Renal pelvis (tissue), 4 donors: ENCODE measurements around the gene TBL1XR1. TPM values are rescaled to one million over a fixed set of nuclear protein-coding genes. Genes with fewer than 3 reads are reported as not detected.
"Not testable (repeated sequence)": the region's sequence is repeated elsewhere in the genome, so short reads cannot be mapped to it uniquely, and the experiment has no call there.

Source experiments
- DNase-seq: peaks from one replicate; pipeline ENCODE4 v3.0.0-alpha.2; 2013
- polyA plus RNA-seq, 3 donors: library from polyadenylated mRNA; unstranded; fragments of 120-200 nt; gene quantifications; one replicate each; pipeline ENCODE4 v1.2.1, GENCODE V29; 2013; ENCODE audit not compliant: insufficient read length in 3 of 3

TBL1XR1 gene
- polyA plus RNA-seq, 3 donors: 118 to 155 (median 149) TPM

DNA sequence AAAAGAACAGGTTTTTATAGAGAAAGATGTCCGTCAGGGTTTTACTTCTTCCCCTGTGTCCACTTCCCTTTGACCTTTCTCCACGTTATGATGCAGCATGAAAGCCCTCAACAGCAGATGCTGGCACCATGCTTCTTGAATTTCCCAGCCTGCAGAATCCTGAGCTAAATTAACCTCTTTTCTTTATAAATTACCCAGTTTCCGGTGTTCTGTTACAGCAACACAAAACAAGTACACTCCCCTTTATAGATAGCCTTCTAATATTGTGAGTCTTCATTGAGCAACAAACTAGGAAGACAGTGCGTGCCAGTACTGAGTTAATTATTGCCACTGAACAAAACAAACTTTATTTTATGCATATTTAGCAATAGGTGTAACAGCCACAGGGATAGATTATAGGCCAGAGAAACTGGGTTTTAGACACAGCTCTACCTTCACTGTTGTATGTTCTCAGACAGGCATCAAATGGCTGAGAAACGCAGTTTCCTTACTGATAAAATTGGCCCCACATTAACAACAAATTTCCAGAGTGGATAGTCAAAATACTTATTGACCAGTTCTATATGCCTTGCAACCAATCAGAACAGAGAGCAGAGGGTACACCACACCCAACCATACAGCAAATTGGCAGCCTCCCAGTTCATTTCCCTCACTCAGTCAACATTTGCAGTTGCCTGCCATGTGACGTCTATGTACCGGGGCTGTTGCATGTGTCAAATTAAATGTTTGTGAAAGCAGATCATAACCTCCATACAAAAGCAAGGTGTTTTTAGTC, 14.4 kb upstream of the TBL1XR1 start:
- DNase-seq: no peak

DNA sequence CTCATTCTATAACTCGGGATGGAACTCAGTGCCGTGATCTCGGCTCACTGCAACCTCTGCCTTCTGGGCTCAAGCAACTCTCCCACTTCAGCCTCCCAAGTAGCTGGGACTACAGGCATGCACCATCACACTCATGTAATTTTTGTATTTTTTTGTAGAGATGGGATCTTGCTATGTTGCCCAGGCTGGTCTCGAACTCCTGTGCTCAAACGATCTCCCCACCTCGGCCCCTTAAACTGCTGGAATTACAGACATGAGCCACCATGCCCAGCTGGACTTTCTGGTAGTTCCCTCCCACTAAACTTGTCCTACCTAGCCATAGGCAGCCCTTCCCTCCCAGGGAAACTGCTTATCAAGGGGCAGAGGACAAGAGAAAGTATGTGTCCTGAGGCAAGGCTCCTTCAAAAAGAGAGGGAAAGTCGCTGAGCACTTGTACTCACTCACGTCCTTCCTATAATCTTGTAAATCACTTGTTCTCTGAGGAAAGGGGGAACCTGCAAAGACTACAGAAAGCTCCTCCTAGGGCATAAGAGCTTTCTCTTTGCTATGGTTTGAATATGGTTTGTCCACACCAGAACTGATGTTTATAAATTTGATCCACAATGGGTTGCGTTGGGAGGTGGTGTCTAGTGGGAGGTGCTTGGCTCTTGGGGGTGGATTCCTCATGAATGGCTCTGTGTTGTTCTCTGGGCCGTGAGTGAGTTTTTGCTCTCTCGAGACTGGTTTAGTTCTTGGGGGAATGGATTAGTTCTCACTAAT, 13.6 kb upstream of the TBL1XR1 start:
- DNase-seq: no peak

DNA sequence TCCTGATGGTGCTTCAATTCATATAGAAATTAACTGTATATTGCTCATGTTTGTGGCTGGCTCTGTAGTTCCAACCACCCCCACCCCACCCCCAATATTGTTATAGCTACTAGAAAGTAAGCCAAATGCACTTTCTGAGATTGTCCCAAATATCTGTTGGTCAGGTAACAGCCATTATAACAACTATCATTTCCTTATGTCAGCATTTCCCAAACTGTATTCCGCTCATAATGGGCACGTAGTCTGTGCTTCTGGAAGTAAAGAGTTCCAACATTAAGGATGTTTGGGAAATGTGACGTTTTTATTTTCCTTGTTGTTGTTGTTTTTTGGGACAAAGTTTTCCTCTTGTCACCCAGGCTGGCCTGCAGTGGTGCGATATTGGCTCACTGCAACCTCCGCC, 12.2 kb upstream of the TBL1XR1 start:
- DNase-seq: no peak

DNA sequence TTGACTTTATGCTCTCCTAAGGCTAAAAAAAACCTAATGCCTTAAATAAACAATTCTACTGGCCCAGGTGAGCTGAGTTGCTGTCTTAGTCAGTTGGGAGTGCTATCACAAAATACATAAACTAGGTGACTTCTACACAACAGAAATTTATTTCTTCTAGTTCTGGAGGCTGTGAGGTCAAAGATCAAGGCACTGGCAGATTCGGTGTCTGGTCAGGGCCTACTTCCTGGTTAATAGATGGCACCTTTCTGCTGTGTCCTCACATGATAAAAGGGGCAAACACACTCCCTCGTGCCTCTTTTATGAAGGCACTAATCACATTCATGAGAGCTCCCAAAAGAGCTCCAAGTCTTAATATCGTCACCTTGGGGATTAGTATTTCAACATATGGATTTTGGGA, 11.5 kb upstream of the TBL1XR1 start:
- DNase-seq: no peak

DNA sequence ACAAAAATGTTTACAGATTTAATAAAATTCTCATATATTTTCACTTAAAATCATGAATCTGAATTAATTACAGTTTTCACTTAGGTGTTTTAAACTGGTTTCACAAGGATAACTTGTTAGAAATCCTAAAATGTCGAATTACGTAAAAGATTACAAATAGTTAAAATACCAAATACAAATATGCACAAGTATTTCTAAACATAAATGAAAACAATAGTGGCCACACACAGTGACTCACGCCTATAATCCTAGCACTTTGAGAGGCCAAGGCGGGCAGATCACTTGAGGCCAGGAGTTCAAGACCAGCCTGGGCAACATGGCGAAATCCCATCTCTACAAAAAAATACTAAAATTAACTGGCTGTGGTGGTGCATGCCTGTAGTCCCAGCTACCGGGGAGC, 10.9 kb upstream of the TBL1XR1 start:
- no peak for DNase-seq

DNA sequence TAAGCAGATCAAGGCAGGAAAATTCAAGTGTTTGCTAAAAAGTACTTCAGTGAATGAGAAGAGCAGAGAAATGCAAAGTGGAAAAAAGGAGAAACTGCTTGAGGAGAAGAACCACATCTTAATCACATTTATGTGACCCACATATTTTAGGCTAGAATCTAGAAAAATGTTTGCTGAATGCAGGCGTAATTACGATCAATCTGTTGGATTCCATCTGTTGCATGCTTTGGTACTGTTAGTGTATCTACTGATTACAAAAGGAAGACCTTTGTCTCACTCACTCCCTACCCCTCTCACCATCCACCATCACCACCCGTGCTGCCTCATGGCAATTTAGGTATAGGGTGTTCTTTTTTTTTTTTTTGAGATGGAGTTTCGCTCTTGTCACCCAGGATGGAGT, 9.7 kb upstream of the TBL1XR1 start:
- DNase-seq: no peak

DNA sequence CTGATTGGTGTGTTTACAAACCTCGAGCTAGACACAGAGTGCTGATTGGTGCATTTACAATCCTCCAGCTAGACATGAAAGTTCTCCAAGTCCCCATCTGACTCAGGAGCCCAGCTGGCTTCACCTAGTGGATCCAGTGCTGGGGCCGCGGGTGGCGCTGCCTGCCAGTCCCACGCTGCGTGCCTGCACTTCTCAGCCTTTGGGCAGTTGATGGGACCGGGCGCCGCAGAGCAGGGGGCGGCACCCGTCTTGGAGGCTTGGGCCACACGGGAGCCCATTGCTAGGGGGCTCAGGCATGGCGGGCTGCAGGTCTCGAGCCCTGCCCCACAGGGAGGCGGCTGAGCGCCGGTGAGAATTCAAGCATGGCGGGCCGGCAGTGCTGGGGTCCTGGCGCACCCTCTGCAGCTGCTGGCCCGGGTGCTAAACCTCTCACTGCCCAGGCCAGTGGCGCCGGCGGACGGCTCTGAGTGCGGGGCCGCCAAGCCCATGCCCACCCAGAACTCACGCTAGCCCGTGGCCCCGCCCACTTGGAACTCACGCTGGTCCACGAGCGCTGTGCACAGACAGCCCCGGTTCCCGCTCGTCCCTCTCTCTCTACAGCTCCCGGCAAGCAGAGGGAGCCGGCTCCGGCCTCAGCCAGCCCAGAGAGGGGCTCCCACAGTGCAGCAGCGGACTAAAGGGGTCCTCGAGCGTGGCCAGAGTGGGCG, 6.6 kb upstream of the TBL1XR1 start:
- DNase-seq: no peak

DNA sequence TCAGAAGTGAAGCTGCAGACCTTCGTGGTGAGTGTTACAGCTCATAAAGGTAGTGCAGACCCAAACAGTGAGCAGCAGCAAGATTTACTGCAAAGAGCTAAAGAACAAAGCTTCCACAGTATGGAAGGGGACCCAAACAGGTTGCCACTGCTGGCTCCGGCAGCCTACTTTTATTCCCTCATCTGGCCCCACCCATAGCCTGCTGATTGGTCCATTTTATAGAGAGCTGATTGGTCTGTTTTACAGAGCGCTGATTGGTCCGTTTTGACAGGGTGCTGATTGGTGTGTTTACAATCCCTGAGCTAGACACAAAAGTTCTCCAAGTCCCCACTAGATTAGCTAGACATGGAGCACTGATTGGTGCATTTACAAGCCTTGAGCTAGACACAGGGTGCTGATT, 5.7 kb upstream of the TBL1XR1 start:
- DNase-seq: not testable (repeated sequence)

DNA sequence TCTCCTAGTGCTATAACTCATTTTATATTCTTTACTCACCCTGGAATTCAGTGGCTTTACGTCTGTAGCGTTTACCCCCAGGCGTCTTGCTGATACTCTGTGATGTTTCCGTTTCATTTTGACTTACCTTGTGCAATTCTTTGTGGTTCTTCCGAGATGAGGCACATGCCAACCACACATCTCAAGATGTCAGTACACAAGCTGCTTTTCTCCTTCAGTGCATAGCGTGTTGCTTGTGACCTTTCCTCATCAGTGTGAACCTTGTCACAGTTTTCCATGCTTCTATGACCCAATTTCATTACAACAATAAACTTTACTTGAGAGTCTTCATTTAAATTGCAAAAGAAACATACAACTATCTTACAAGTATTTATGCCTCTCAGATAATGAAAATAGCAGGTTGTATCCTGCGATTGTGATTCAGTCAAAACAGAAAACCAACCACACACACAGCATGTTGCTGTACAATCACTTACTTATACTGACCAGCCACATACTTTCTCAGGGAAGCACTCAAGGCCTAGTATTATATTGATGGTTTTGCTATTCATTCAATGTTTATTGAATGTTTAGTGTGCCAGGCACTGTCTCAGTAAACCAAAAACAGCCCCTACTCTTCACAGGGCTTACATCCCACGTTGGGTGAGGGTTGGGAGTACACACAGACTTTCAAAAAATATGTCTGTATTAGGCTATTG, 4.6 kb upstream of the TBL1XR1 start:
- no peak for DNase-seq

DNA sequence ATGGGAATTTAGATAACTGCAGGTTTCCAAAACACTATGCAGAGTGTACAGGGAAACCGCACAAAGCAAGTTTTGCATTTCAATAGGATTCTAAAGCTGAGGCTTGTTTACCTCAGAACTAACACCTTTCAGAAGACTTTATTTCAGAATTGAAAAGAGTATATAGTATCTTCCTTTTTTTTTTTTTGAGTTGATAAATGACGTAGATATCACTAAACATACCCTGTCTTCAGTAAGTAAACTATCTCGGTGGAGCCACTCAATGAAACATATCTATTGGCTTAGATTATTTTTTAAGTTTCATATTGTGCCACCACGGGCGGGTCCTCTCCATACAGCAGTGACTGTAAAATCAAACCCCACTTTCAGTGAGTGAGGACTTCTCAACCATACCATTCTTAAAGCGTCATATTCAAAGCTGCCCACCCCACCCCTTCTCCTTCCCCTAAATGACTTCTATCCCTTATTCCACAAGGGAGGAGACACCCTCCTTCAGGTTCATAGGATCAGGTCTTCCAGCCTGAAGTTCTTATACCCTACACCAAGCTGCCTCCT, 2.0 kb upstream of the TBL1XR1 start:
- no peak for DNase-seq

DNA sequence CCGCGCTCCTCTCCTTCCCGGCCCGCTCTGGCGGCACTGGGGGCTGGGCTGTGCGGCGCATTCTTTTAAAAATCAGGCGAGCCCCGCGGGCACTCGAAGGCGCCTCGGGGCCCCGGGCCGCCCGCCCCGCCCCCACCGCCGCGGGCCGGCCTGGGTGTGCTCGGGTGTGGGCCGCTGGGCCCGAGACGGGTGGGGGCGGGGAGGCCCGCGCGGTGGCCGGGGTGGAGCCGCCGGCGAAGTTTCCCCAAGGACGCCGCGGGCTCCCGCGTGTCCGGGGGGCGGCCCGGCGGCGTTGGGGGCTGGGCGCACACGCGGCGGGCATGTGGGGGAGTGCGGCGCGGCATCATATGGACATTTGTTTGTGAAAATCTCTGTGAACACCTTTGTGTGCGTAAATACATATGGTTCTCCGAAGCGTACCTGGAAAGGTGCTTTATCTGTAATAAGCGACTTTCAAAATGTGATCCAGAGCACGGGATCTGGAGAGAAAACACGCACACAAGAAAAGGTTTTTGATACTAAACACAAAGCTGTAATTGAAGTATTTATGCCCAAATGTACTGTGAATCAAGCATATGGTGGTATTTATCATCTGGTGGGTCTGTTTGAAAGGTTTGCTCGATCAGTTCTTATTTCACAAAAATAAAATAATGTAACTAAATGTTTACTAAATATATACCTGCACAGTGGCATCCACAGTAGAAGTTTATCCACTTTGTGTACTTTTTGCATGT, 612 bp upstream of the TBL1XR1 start:
- DNase-seq: no peak

DNA sequence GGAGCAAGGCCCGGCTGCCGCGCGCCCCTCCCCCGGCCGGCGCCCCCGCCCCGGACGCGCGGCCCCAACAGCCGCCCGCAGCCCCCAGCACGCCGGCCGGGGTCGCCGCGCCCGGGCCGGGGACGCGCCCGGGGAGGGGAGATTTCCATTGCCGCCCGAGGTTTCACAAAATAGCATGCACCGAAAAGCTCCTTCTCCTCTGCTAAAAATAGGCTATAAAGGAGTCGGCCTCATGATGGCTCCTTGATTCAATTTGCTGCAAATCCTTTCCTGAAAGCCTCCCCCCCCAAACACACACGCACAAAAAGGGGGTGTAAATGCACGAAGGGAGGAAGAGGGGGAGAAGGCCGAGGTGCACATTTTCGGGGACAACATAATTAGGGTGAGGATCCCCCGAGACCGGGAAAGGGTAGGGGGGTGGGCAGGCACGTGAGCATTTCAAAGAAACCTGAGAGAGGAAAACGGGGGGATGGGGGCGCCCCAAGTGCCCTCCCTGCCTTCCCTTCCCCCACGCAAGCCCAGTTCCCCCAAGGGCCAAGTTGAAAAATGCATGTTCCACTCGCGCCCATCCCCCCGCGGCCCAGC, 734 bp downstream of the TBL1XR1 start:
- DNase-seq: no peak

DNA sequence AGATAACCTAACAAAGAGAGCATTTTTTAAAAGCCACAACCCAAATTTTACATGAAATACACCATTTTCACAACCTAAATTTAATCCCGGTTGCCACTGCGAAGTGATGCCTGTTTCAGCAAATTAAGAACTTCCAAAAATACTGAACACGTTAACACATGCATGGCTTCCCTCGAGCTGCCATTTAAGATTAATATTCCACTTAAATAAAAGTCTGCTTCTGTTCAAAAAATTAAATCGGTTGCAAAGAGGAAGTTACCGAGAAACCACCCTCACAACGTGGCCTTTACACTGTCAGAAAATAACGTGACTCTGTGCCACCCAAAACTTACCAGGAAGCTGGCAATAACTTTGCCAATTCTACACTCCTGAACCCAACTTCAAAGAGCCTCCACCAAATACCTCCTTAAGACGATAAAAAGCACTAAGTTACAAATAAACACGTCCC, 1.2 kb downstream of the TBL1XR1 start:
- DNase-seq: no peak

DNA sequence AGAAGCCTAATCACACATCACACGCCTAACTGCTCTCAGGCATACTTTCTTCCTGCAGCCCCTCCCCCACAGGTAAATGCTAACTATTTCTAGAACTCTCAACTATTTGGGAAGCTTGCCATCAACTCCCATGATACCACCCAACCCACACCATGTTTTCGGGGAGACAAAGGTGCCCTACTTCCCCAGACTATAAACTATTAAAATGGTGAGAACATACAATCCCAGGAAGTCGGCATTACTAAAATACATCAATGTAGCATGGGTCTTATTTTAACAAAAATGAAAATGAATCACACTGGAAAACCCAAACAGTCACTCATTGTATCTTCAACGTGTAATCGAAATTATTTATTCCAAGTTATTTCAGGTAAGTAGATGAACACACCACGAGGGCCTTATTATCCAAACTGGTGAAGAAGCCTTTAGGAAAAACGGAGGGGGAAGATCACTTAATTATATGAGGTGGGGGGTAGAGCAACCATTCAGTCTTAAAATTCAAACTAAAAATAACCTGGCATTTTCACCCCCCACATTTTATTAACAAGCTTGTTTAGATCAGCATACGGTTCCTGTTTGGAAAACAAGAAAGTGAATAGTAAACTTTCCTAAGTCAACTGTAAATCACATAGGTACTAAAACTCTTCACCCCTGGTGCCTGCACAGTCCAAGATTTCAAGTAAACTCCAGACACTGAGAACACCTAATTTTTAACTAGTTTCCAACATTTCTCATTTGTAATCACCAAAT, 1.9 kb downstream of the TBL1XR1 start:
- DNase-seq: no peak

DNA sequence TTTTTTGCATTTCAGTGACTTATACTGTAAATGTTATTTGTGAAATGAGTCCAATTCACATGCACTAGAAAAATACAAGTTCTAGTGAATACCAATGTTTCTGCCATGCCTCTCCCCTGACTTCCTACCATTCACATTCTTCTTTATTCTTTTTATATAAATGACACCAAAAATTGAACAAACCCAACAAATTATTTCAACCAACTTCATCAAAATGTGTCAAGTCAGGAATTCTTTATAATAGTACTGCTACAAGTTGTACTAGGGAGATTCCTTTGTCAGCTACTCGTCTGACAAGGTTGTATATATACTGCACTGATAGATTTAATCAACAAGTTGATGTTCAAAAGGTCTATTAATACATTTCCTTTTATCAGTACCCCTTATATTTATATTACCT, 3.0 kb downstream of the TBL1XR1 start:
- DNase-seq: no peak

DNA sequence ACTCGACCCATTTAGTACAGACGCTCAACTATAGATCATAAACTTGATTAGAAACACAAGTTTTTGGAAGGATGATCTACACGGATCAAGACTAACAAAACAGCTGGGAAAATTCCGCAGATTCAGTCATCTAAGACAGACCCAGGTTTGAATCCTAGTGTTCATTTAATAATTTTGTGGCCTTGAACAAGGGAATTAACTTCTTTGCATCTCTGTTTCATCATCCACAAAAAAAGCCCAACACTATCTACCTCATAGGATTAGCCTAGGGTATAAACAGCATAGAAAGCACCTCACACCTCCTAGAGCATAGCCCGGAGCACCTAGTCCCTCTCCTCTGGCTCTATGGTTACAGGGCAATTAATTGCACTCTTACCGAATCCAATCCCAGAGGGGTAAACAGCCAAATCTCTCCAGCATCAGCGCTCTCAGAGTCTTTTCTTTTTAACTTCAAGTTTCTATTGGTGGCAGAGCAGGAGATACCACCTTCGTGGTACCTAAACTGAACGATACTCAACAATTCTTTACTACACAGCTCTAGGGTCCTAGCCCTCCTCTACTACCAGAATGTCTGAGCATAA, 3.5 kb downstream of the TBL1XR1 start:
- DNase-seq: no peak

DNA sequence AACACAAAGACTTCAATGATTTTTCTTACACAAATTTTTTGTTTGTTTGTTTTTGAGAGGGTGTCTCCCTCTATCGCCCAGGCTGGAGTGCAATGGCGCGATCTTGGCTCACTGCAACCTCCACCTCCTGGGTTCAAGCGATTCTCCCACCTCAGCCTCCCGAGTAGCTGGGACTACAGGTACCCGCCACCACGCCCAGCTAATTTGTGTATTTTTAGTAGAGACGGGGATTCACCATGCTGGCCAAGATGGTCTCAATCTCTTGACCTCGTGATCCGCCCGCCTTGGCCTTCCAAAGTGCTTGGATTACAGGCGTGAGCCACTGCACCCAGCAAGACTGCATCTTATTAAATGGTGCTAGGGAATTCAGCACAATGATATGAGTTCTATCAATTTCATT, 4.0 kb downstream of the TBL1XR1 start:
- not testable (repeated sequence) for DNase-seq

DNA sequence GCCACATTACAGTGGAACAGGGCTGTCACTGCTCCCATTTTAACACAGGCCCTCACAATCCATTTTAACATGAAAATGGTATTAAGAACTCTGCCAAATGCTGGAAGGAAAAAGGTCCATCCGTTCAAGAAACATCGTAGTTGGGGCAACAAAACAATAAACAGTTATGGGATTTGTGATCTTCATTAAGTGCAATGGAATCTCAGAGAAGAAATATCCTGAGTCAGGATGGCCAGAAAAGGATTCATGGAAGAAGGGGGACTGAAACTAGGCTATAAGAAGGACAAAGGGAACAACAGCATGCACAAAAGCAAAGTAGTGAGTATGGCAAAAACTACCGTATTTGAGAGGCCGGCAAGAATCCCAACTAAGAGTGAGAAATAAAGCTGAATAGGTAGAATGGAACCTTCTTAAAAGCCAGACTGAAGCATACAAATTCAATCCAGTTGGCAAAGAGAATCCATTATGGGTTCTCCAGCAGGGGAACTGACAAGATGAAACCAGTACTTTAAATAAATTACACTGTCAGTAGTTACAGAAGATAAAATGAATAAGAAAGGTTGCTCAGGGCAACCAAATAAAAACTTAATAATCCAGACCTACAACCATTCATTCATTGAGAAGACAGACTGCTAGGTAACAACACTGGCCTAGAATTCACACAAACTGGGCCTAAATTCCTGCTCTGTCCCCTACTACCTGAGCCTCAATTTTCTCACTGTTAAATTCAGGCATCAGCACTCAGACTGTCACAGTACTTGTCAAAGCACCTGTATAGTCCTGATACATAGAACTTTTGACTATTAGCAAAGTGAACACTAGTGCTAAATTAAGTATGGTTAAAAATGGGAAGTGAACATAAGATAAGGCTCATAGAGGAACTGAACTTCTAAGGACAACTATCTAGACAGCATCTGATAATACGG, 6.3 kb downstream of the TBL1XR1 start:
- no peak for DNase-seq
